ENCODE results near the gene ZSCAN31.
"Not testable (repeated sequence)": the region's sequence is repeated elsewhere in the genome, so short reads cannot be mapped to it uniquely, and the experiment has no call there.

ZSCAN31 gene

DNA sequence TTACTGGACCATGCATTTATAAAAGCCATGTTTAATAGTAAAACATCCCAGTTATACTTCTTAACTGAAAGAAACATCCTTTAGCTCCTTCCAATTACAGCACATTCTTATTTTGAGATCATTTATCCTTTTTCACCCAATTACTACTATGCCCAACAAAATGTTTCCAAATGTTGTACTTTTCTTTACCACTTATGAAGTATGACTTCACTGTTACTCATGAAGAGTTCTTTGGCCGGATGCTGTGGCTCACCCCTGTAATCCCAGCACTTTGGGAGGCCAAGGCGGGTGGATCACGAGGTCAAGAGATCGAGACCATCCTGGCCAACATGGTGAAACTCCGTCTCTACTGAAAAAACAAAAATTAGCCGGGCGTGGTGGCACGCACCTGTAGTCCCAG, 18.1 kb downstream of the ZSCAN31 start:
- DNase-seq (ENCODE audit: low spot score): not testable (repeated sequence)

- DNase-seq (ENCODE audit: low spot score): no peak
These were observed 20.3 kb downstream of the ZSCAN31 start for GRCh38 chr6:28315628-28316027.

GRCh38 chr6:28312939-28313338, 23.0 kb downstream of the ZSCAN31 start:
- DNase-seq (ENCODE audit: low spot score): no peak

DNA sequence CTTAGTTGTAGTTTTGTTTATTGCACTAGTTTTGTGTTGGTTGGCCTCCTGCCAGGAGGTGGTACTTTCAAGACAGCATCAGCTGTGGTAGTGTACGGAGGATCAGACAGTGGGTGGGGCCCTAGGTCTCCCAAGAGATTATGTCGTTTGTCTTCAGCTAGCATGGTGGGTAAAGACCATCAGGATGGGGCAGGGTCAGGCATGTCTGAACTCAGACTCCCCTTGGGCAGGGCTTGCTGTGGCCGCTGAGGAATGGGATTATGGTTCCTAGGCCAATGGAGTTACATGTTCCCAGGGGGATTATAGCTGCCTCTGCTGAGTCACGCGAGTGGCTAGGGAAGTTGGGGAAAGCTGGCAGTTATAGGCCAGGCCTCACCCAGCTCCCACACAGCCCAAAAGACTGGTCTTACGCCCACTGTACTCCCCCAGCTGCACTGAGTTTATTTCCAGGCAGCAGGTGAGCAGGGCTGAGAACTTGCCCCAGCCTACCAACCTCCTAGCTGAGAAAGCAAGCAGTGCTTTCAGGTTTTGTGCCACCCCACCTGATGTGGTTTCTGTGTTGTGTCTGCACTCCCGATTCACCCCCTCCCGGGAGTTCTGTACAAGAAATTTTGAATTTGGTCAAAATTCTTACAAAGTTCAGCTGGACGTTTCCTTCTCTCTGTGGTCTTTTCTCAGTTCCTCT, 24.7 kb downstream of the ZSCAN31 start:
- no peak for DNase-seq (ENCODE audit: low spot score)

GRCh38 chr6:28306363-28306762, 29.6 kb downstream of the ZSCAN31 start:
- DNase-seq (ENCODE audit: low spot score): not testable (repeated sequence)

- no peak for DNase-seq (ENCODE audit: low spot score)
These were observed 32.4 kb downstream of the ZSCAN31 start for GRCh38 chr6:28303570-28303969.

DNA sequence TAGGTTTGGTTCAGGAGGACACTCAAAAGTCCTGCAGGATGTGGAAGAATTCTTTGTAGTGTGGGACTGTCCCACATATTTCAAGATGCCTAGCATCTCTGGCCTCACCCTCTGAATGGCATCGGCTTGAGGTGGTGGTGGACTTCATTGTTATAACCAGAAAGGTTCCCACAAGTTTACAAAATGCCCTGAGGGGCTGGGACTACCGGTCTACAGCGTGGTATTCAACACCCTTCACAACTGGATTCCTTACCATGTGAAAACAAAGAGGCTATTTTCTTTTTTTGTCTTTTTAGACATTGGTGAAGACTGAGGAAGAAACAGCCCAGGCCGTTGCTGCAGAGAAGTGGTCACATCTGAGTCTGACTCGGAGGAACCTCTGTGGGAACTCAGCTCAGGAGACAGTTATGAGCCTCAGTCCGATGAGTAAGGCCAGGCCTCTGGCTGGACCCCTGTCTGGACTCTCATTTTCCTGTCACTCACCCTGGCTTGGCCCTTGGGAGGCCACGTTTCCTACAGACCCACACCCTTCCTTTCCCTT, 39.4 kb downstream of the ZSCAN31 start:
- peak; percentile 12 for DNase-seq (ENCODE audit: low spot score)

DNA sequence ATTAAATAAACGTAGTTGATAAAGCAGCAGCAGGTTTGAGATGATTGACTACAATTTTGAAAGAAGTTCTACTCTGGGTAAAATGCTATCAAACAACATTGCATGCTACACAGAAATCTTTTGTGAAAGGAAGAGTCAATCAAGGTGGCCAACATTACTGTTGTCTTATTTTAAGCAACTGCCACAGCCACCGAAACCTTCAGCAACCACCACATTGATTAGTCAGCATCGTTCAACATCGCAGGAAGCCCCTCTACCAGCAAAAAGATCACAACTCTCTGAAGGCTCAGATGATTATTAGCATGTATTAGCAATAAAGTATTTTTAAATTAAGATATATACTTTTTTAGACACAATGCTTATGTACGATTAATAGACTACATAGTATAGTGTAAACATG, 40.6 kb downstream of the ZSCAN31 start:
- no peak for DNase-seq (ENCODE audit: low spot score)

GRCh38 chr6:28291573-28291972, 44.4 kb downstream of the ZSCAN31 start:
- DNase-seq (ENCODE audit: low spot score): no peak

- no peak for DNase-seq (ENCODE audit: low spot score)
These were observed 53.0 kb downstream of the ZSCAN31 start for GRCh38 chr6:28282926-28283325.

DNA sequence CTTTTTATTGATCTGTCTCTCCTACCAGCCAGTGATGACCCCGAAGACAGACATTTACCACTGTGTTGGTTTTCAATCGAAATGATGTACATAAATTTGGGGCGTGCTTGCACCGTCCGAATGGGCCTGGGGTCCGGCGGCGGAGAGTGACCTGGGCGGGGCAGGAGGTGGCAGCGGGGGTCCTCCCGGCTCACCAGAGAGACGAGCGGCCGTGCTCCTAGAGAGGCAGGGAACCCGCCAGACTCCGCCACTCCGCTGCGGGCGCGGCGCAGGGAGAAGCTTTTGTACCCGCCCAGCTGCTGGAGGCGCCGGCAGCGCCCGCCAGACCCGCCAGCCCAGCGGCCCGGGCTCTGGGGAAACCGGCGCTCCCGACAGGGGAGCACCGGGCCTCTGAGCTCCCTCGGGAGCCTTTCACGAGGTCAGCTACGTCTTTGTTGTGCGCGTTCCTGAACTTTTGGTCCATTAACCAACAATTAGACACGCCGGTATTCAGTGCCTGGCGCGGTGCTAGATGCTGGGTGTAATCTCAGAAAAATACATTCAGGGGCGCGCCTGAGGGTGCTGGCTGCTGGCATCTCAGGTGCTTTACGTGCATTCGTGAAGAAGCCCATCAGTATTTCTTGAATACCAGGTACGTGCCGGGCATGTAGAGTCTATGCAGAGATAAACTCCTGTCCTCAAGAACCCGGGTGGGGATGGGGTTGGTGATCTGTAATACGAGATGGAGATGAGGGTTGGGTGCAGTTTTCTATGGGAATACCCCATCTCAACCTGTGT, 54.5 kb downstream of the ZSCAN31 start, which contains the start of gene PGBD1:
TSS of gene PGBD1 (plus strand) at position 285 of the 777 bp plus-strand sequence. CDS start 2,242 bp downstream, outside the sequence.
- no peak for DNase-seq (ENCODE audit: low spot score)

- no peak for DNase-seq (ENCODE audit: low spot score)
These were observed 55.2 kb downstream of the ZSCAN31 start for GRCh38 chr6:28280595-28281287.

GRCh38 chr6:28277746-28278145, 58.2 kb downstream of the ZSCAN31 start:
- DNase-seq (ENCODE audit: low spot score): no peak

GRCh38 chr6:28274888-28275287, 61.1 kb downstream of the ZSCAN31 start:
- no peak for DNase-seq (ENCODE audit: low spot score)

Measured in COLO829 (cell line).